ENCODE results near the gene COL11A2.
A peak's percentile ranks its signal among the peaks of the same experiment; 100 is the strongest.

COL11A2 gene

DNA sequence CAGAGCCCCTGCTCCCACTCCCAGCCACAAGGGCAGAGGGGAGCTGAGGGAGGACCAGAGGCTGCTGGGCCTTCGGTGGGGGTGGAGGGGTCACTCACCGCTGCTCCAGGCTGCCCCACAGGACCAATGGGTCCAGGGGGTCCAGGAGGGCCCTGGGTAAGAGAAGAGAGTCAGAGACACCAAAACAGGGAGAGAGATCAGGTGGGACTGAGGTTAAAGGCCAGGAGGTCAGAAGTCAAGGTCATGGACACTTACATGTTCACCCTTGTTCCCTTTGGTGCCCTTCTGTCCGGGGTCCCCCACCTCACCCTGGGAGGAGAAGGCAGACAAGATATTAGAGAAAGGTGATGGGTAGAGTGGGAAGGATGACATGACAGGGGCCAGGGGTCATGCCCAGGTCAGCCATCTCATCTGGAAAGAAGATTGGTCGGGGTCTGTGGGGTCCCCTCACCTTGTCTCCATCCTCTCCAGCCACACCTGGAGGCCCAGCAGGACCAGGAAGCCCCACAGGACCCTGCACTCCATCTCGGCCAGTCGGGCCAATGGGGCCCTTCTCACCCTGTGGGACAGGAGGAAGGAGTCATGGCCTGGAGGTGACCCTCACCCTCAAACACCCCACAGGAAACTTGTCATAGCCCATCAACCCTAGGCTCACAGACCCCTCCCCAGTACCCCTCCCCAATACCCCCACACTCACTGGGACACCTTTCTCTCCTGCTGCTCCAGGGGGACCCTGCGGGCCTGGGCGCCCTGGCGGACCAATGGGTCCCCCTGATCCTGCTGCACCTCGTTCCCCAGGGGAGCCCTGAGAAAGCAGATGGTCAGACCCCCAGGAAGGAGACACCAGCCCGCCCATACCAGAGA lies 21.0 kb downstream of the COL11A2 start:
- no peak for DNase-seq

DNA sequence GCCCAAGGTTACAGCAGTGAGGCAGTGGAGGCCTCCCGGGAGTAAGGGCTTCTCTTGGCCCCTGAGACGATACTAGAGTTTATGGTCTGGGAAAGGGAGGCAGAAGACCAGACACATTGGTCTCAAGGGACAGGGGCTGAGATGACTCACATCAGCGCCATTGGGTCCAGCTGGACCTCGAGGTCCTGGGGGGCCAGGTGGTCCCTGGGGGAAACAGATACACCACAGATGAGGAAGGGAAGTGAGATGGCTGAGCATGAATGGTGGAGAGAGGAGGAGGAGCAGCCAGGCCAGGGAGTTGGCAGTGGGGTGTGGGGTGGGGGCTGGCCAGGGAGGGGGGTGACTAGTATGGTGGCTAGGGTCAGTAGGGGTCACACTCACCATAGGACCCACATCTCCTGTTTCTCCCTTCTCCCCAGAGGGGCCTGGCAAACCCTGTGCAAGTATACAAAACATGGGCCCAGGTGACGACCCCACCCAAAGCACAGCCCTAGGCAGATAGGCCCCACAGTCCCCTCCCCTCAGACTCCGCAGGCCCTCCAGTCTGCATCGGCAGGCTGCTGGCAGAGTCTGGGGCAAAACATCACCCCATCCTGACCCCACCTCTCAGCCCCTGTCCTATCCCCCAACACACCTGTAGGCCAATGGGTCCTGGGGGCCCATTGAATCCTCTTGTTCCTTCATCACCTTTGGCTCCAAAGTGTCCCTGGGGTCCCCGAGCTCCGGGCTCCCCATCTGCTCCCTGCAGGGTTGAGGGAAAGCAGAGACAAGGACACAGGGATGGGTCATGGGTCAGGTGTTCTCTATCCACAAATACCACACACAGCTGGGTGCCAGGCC lies 21.9 kb downstream of the COL11A2 start:
- DNase-seq = no peak

DNA sequence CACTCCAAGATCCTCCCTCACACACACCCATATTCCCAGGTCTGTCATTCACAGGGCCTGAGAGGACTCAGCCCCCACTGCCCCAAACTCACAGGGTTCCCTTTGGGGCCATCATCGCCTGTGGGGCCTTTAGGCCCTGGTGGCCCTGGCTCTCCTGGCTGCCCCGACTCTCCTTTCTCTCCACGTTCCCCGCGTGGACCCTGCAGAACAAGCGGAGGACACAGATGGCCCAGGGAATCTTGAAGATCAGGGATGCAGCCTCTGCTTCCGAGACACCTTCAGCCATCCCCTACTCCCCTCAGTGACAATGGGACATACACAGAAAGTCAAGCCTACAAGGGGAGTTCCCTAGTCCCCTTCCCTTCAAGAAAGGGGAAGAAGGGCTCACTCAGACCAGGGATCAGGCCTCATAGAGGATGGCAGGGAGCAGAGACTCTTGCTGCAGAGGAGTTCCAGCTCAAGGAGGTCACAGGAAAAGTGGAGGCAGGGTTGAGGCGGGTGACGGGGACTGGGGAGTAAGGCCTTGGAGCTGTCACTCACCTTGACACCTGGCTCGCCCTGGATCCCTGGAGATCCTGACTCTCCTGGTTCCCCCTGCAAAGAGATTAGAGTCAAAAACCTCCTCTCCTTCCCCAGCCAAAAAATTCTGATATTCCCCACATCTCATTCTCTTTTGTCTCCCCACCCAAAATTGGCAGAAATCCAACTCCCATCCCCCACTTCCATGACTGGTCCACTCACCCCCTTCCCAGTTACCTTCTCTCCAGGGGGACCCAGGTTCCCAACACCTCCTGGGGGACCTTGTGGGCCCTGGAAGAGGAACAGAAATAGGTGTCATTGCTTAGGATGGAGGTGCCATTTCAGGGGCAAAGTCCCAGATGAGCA lies 22.7 kb downstream of the COL11A2 start:
- no peak for DNase-seq

DNA sequence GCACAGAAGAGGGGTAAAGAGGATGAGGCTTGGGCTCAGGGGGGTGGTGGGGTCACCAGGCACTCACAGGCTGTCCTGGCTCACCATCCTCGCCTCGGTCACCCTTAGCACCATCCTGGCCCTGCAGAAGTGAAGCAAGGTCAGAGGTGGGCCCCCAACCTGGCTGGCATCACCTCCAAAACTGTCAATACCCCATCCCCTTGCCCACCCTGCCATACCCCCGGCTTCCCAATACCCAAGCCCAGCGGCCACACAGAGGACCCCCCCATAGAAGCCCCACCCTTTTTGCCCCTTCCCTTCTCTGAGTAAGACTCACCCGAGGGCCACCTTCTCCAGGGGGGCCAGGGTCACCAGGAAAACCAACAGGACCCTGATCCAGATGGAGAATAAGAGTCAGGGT lies 23.6 kb downstream of the COL11A2 start:
- DNase-seq = no peak

- no peak for DNase-seq
These were observed 24.0 kb downstream of the COL11A2 start for GRCh38 chr6:33168284-33168601.

- DNase-seq = no peak
These were observed 24.6 kb downstream of the COL11A2 start for GRCh38 chr6:33167374-33168283.

- no peak for DNase-seq
These were observed 25.5 kb downstream of the COL11A2 start for GRCh38 chr6:33166811-33167210.

DNA sequence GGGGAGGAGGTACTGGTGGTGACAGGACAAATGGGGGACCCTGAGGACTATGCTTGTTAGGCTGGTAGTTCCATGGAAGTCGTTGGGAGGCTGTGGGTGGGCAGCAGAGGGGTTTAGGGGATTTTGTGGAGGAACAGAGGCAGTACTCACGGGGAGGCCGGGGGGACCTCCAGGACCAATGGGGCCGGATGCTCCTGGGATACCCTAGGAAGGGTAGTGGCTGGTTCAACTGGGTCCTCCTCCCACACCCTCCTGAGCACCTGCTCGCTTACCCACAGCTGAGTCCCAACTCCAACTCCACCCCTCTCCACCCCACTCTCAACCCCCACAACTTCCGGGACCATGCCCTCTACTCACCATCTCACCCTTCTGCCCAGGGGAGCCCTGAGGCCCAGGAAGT lies 25.9 kb downstream of the COL11A2 start:
- no peak for DNase-seq

GRCh38 chr6:33165581-33166258 lies 26.5 kb downstream of the COL11A2 start:
- DNase-seq = no peak

DNA sequence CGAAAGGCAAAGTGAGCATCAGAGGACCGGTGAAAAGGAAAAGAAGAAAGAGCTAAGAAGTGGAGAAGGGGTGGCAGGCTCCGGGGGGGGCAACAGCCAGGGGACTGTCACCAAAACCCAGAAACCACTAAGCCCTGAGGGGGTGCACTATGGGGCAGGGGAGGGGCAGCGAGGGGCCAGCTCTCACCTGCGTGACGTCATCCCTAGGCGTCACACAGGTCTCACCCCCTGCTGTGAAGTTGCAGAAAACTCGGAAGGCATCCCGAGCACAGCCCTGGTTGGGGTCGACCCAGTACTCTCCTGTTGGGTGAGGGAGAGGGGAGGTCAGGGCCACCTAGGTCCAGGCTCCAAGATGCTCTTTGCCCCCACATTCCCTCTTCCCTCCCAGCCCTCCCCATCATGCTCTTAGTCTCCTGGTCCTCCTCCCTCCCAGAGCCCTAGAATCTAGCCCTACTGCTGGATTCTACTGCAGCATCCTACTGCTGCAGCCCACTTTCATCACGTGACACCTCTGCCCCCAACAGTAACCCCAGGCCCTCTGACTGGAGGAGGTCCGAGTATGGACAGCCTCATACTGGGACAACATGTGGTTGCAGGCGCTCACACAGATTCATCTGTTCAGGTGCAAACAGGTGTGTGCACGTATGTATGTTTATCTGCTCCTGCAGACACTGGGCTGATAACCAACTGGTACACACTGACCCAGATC lies 27.4 kb downstream of the COL11A2 start:
- no peak for DNase-seq

DNA sequence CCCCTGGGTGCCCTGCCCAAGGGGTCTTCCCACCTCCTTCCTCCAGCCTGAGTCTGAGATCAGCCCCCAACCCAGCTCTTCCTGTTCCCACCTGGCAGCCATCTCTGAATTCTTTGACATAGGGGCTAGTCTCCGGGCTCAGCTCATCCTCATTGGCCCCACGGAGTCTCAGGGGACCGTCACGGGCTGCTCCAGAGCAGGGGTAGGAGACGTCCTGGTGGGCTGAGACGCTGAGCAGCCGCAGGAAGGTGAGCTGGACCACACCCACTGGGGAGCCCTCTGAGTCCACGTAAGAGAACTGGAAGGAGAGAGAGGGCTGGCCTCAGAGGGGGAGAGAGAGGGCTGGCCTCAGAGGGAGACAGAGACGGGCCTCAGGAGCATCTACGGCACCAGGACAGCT lies 28.1 kb downstream of the COL11A2 start:
- DNase-seq = no peak

GRCh38 chr6:33163540-33163939 lies 28.7 kb downstream of the COL11A2 start:
- no peak for DNase-seq

DNA sequence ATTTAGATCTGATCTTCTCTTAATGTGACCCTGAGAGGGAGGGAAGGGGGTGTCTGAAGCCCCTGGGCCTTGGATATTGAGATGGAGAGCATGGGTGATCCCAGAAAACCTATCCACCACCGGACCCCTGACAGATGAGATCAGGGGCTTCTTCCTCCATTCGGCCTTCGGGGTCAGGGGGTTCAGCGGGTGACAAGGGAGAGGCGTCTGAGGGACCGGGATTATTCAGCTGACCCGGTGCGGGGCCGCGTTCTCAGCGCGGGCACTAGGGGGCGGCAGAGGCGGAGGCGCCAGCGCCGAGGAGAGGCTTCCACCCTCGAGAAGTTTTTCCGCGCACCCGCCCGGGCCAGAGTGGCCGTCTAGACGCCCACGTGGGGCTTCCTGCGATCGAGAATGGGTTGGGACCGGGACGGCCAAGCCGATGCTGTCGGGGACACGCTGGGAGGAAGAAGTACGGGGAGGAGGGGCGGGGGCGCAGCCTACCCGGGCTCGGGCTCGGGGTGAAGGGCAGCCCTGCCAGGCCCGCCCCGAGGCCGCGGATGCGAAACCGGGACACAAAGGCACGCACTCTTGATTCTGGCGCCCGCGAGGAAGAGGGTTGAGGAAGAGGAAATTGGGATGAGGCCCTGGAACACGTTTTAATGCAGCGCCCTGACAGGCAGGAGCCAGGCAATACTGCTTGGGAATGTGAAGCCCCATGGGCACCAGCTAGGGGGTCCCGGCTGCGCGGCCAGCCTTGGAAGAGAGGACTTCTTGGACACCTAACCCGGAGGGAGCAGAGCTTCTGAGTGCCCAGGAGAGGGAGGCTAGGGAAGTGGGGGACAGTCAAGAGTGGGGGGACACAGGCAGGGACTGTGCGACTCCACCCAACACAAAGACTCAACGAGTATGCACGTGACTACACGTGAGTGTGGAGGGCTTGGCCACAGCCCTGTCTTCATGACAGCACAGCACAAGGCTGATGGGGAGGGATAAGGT lies 30.6 kb downstream of the COL11A2 start:
- DNase-seq = peak; percentile 89

GRCh38 chr6:33160728-33161344 lies 31.4 kb downstream of the COL11A2 start:
- peak; percentile 94 for DNase-seq

- DNase-seq = no peak
These were observed 32.2 kb downstream of the COL11A2 start for GRCh38 chr6:33160096-33160495.

- DNase-seq = no peak
These were observed 35.3 kb downstream of the COL11A2 start for GRCh38 chr6:33156964-33157363.

- DNase-seq = no peak
These were observed 35.7 kb downstream of the COL11A2 start for GRCh38 chr6:33156561-33156960.

DNA sequence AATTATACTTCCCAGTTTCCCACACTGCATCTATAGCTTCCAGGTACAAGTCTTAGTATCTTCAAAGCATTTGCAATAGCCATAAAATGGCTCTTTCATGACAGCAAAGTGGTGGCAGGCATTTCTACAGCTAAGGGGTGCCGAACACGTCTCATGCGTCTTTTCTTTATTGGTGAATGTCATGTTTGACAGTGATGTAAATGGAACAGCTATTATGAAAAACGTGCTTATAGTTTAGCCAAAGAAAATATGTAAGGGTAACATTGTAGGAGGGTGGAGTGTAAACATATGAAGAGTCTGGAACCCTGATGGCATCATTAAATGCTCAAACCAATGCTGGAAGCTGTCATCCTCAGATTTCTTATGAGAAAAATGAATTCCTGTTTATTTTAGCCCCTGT lies 37.9 kb downstream of the COL11A2 start:
- no peak for DNase-seq

DNA sequence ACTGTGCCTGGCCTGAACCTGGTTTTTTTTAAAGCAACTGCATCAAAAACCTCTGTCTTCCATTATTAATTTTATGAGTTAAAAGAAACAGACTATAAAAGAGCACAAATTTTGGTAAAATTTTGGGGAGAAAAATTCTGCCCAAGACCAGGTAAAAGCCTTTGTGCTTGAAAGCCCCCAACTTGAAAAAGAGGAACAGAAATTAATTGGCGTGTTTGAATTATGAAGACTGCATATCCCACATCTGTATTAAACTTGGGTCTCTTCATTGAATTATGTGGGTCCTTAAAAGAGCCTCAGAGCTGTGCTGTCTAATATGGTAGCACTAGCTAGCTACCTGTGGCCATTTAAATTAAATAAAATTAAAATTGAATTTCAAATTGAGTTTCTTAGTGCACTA lies 41.2 kb downstream of the COL11A2 start:
- no peak for DNase-seq
